ENCODE measurements around the gene EFNB1. TPM values are rescaled to one million over a fixed set of nuclear protein-coding genes. Genes with fewer than 3 reads are reported as not detected.

EFNB1 gene
- polyA plus RNA-seq, 1 donor (not counting 4 experiments of a cell fraction or from before 2014, with no cell fraction given) = 90.3 TPM

DNA sequence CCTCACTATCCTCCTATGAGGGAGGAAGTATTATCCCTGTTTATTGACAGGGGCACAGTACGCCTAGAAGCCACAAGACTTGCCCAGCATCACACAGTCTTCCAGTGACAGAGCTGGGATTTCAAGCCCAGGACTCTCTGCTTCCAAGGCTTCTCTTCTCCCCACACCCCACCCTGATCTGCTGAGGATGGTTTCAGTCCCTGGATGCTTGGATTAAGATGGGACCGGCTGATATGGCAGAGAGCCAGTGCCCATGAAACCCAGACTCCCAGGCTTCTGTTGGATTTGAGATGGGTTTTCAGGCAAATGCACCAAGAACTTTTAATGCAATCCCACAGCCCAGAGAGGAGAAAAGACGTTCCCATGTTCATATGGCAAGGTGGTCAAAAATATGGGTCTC, 23.2 kb downstream of the EFNB1 start:
- no peaks in the 10 kb centered on the region for H3K36me3 ChIP-seq (ENCODE audit: control insufficient read depth in 2 of 2, extremely low read depth in 1 of 2, insufficient read depth in 2 of 2, low read length in 2 of 2)
- no peaks in the 10 kb centered on the region for H3K4me1 ChIP-seq (ENCODE audit: control insufficient read depth, extremely low read depth, insufficient read depth, low read length)
- no peaks in the 10 kb centered on the region for H4K20me1 ChIP-seq (ENCODE audit: control insufficient read depth, extremely low read depth, insufficient read depth, low read length)
- dilution Hi-C loops (cut with MboI; ENCODE audit: extremely low pct_ligation_motif_present, low sequenced_read_pairs) = no loop called here
- H3K27me3 ChIP-seq (ENCODE audit: control insufficient read depth, extremely low read depth, insufficient read depth, low read length) = no peaks in the 10 kb centered on the region
- no peak overlapping the region for H3K4me3 ChIP-seq (ENCODE audit: control insufficient read depth in 2 of 3, extremely low read depth in 1 of 3, insufficient read depth in 2 of 3, low read depth in 1 of 3, low read length in 3 of 3)
- H3K9me1 ChIP-seq (ENCODE audit: control insufficient read depth, extremely low read depth, insufficient read depth, low read length) = no peaks in the 10 kb centered on the region
- no peak overlapping the region for H3K4me2 ChIP-seq (ENCODE audit: control insufficient read depth, extremely low read depth, insufficient read depth, low read depth, low read length)
- no peak for TF ChIP-seq EZH2 (IDR thresholded peaks at IDR 0.05; ENCODE audit: low read length)
- TF ChIP-seq, protein P1, sequence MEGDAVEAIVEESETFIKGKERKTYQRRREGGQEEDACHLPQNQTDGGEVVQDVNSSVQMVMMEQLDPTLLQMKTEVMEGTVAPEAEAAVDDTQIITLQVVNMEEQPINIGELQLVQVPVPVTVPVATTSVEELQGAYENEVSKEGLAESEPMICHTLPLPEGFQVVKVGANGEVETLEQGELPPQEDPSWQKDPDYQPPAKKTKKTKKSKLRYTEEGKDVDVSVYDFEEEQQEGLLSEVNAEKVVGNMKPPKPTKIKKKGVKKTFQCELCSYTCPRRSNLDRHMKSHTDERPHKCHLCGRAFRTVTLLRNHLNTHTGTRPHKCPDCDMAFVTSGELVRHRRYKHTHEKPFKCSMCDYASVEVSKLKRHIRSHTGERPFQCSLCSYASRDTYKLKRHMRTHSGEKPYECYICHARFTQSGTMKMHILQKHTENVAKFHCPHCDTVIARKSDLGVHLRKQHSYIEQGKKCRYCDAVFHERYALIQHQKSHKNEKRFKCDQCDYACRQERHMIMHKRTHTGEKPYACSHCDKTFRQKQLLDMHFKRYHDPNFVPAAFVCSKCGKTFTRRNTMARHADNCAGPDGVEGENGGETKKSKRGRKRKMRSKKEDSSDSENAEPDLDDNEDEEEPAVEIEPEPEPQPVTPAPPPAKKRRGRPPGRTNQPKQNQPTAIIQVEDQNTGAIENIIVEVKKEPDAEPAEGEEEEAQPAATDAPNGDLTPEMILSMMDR (optimal IDR thresholded peaks at IDR 0.05 in 1 of 3, IDR thresholded peaks at IDR 0.05 in 1 of 3, conservative IDR thresholded peaks at IDR 0.05 in 1 of 3; ENCODE audit: extremely low read depth in 1 of 3, insufficient read depth in 2 of 3, low read length in 3 of 3) = no peak
- no peaks in the 10 kb centered on the region for H3K9me3 ChIP-seq (ENCODE audit: control insufficient read depth, low read depth, low read length)
- H2AFZ ChIP-seq (ENCODE audit: control insufficient read depth, low read length) = no peak overlapping the region
- H3K27ac ChIP-seq (ENCODE audit: control insufficient read depth, insufficient read depth, low read length) = no peak overlapping the region
- DNase-seq (ENCODE audit: low read depth, low spot score) (no peak), FAIRE-seq (no peak)
- no peaks in the 10 kb centered on the region for H3K79me2 ChIP-seq (ENCODE audit: control insufficient read depth, insufficient read depth, low read length)
- no peak overlapping the region for H3K9ac ChIP-seq (ENCODE audit: control insufficient read depth, extremely low read depth, insufficient read depth, low read length)

DNA sequence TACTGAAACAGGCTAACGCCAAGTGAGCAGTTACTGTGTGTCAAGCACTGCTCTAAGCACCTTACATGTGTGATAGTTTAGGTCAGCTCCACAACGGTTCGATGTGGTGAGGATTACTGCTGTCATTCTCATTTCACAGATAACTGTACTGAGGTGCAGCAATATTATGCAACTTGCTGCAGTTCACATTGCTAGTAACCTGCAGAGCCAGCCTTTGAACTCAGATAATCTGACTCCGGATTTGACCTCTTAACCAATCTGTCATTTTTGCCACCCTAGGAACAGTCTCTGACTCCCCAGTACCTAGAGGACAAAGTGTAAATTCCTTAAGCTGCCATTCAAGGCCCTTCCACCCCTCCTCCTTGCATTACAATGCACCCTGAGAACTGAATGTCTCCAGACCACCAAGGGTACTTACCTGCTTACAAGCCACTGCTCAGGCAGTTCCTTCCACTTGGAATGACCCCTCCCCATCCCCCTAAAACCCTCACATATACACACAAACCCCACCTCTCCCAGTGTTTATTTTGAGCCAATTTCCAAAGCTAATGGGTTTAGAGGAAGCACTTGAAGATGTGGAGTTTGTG, 24.9 kb downstream of the EFNB1 start:
- no peak for TF ChIP-seq EZH2 (IDR thresholded peaks at IDR 0.05; ENCODE audit: low read length)
- TF ChIP-seq, protein P1 (optimal IDR thresholded peaks at IDR 0.05 in 1 of 3, IDR thresholded peaks at IDR 0.05 in 1 of 3, conservative IDR thresholded peaks at IDR 0.05 in 1 of 3; ENCODE audit: extremely low read depth in 1 of 3, insufficient read depth in 2 of 3, low read length in 3 of 3) = no peak

More for the DNA sequence above, 24.9 kb downstream of the EFNB1 start:
- DNase-seq (ENCODE audit: low read depth, low spot score) (no peak), FAIRE-seq (no peak)
- no peaks in the 10 kb centered on the region for H3K9me3 ChIP-seq (ENCODE audit: control insufficient read depth, low read depth, low read length)
- dilution Hi-C loops (cut with MboI; ENCODE audit: extremely low pct_ligation_motif_present, low sequenced_read_pairs) = no loop called here
- no peak overlapping the region for H3K27ac ChIP-seq (ENCODE audit: control insufficient read depth, insufficient read depth, low read length)
- no peaks in the 10 kb centered on the region for H3K27me3 ChIP-seq (ENCODE audit: control insufficient read depth, extremely low read depth, insufficient read depth, low read length)
- H3K9me1 ChIP-seq (ENCODE audit: control insufficient read depth, extremely low read depth, insufficient read depth, low read length) = no peaks in the 10 kb centered on the region
- H2AFZ ChIP-seq (ENCODE audit: control insufficient read depth, low read length) = no peak overlapping the region
- H3K9ac ChIP-seq (ENCODE audit: control insufficient read depth, extremely low read depth, insufficient read depth, low read length) = no peak overlapping the region
- no peak overlapping the region for H3K4me2 ChIP-seq (ENCODE audit: control insufficient read depth, extremely low read depth, insufficient read depth, low read depth, low read length)
- no peaks in the 10 kb centered on the region for H4K20me1 ChIP-seq (ENCODE audit: control insufficient read depth, extremely low read depth, insufficient read depth, low read length)
- H3K4me1 ChIP-seq (ENCODE audit: control insufficient read depth, extremely low read depth, insufficient read depth, low read length) = no peaks in the 10 kb centered on the region
- H3K4me3 ChIP-seq (ENCODE audit: control insufficient read depth in 2 of 3, extremely low read depth in 1 of 3, insufficient read depth in 2 of 3, low read depth in 1 of 3, low read length in 3 of 3) = no peak overlapping the region
- no peaks in the 10 kb centered on the region for H3K36me3 ChIP-seq (ENCODE audit: control insufficient read depth in 2 of 2, extremely low read depth in 1 of 2, insufficient read depth in 2 of 2, low read length in 2 of 2)
- H3K79me2 ChIP-seq (ENCODE audit: control insufficient read depth, insufficient read depth, low read length) = no peaks in the 10 kb centered on the region
